Fibroblast of lung (primary cell): Measurements from ENCODE around the gene SCFD2. TPM values are rescaled to one million over a fixed set of nuclear protein-coding genes. Genes with fewer than 3 reads are reported as not detected.

Experiments
- DNase-seq, 2 donors: peaks; one replicate each; pipeline versions ENCODE4 v3.0.0 to v3.0.0-alpha.2; 2010; ENCODE audit warnings: low read depth in 2 of 2
- H2AFZ ChIP-seq: 2 replicates; pipeline ENCODE4 v1.5.1; 2012; ENCODE audit warnings: low read length, control low read depth, inconsistent platforms
- H3K27ac ChIP-seq: 2 replicates; pipeline ENCODE4 v1.5.1; 2011; ENCODE audit warnings: low read length, control low read depth; ENCODE audit not compliant: insufficient read depth
- H3K27me3 ChIP-seq: 2 replicates; pipeline ENCODE4 v1.5.1; 2011; ENCODE audit warnings: mild to moderate bottlenecking, low read length; ENCODE audit not compliant: control insufficient read depth, insufficient read depth
- H3K36me3 ChIP-seq: 2 replicates; pipeline ENCODE4 v1.5.1; 2011; ENCODE audit warnings: low read length; ENCODE audit not compliant: control insufficient read depth, insufficient read depth
- H3K4me1 ChIP-seq: 2 replicates; pipeline ENCODE4 v1.5.1; 2011; ENCODE audit warnings: low read length; ENCODE audit not compliant: control insufficient read depth, insufficient read depth; ENCODE audit errors: extremely low read depth
- H3K4me2 ChIP-seq: 2 replicates; pipeline ENCODE4 v1.5.1; 2011; ENCODE audit warnings: low read length, control low read depth; ENCODE audit not compliant: insufficient read depth; ENCODE audit errors: extremely low read depth
- H3K4me3 ChIP-seq, 4 experiments: fragments of 200-600 bp in 1 of 4; sonication (generic) in 1 of 4; replicated peaks in 1 of 4; 2 replicates each; pipeline ENCODE4 v1.5.1; 2011 to 2016; ENCODE audit warnings: low read length in 4 of 4, low read depth in 3 of 4, mild to moderate bottlenecking in 3 of 4, control low read depth in 2 of 4, inconsistent platforms in 1 of 4, mixed read lengths in 1 of 4; ENCODE audit not compliant: insufficient read depth in 1 of 4; ENCODE audit errors: control extremely low read depth in 1 of 4
- H3K79me2 ChIP-seq: 2 replicates; pipeline ENCODE4 v1.5.1; 2012; ENCODE audit warnings: mild to moderate bottlenecking, low read length, inconsistent platforms; ENCODE audit not compliant: control insufficient read depth, insufficient read depth
- H3K9ac ChIP-seq: 2 replicates; pipeline ENCODE4 v1.5.1; 2011; ENCODE audit warnings: mild to moderate bottlenecking, low read length, control low read depth; ENCODE audit not compliant: insufficient read depth
- H3K9me3 ChIP-seq: 2 replicates; pipeline ENCODE4 v1.5.1; 2012; ENCODE audit warnings: low read depth, low read length; ENCODE audit not compliant: control insufficient read depth, insufficient read depth
- H4K20me1 ChIP-seq: 2 replicates; pipeline ENCODE4 v1.5.1; 2011; ENCODE audit warnings: low read length; ENCODE audit not compliant: control insufficient read depth, insufficient read depth; ENCODE audit errors: extremely low read depth
- CTCF ChIP-seq, 2 donors: IDR thresholded peaks in 1 of 2; conservative IDR thresholded peaks in 1 of 2; 1 replicate in 1 of 2; 2 replicates in 1 of 2; pipeline ENCODE4 v1.5.1; 2011 to 2012; ENCODE audit warnings: low read length in 2 of 2, control low read depth in 1 of 2, inconsistent platforms in 1 of 2, low read depth in 1 of 2, mild to moderate bottlenecking in 1 of 2
- EZH2 ChIP-seq: IDR thresholded peaks from 2 replicates; pipeline ENCODE4 v1.5.1; 2012; ENCODE audit warnings: low read length, control low read depth, mild to moderate bottlenecking; ENCODE audit errors: missing control alignments
- polyA plus RNA-seq, 2 donors: library from polyadenylated mRNA; depleted of rRNA in 1 of 2; stranded (reverse) in 1 of 2; unstranded in 1 of 2; fragments of >200 nt; gene quantifications; 2 replicates each; pipeline ENCODE4 v1.2.1, GENCODE V29; 2011 to 2012; ENCODE audit warnings: missing spikeins in 1 of 2
- total RNA-seq: library from RNA; depleted of rRNA; stranded (reverse); fragments of >200 nt; gene quantifications from 2 replicates; pipeline ENCODE4 v1.2.1, GENCODE V29; 2014

SCFD2 gene
- total and polyA plus RNA-seq, 2 donors (not counting 1 experiment from before 2014, with no cell fraction given), result 16.2 to 23.1 TPM

GRCh38 chr4:53378171-53378482 is 12.3 kb upstream of the SCFD2 start:
- Histone ChIP-seq H3K79me2 (peaks cover 52% of the 10 kb centered on the region), H3K9me3 (no peaks in the 10 kb centered on the region), H3K4me2 (peak overlapping the region; percentile 90), H3K4me1 (no peaks in the 10 kb centered on the region), H3K9ac (peak overlapping the region; percentile 86), H2AFZ (no peak overlapping the region), H3K27me3 (no peaks in the 10 kb centered on the region), H4K20me1 (no peaks in the 10 kb centered on the region), H3K4me3 (peak overlapping the region; percentile 74 to 91 (median 82)), H3K36me3 (peaks cover 2% of the 10 kb centered on the region), H3K27ac (peak overlapping the region; percentile 86)
- no peak for DNase-seq
- TF ChIP-seq EZH2 (no peak), CTCF (conservative IDR thresholded peaks at IDR 0.05 in 1 of 2, IDR thresholded peaks at IDR 0.05 in 1 of 2; ENCODE audit: low read depth in 1 of 2, low read length in 2 of 2) (no peak)

GRCh38 chr4:53377319-53378170 is 11.7 kb upstream of the SCFD2 start, which contains the start of gene FIP1L1:
Gene FIP1L1 (plus strand): TSS chr4:53377641. CDS start chr4:53377839, 198 bp downstream.
- peak; percentile 86 to 91 for DNase-seq
- peak within 1 kb of the TSS; percentile 64 for H2AFZ ChIP-seq
- H4K20me1 ChIP-seq, result no peaks in the 10 kb centered on the region
- H3K4me3 ChIP-seq, result peak within 1 kb of the TSS; percentile 74 to 91 (median 82)
- TF ChIP-seq CTCF (conservative IDR thresholded peaks at IDR 0.05 in 1 of 2, IDR thresholded peaks at IDR 0.05 in 1 of 2; ENCODE audit: low read depth in 1 of 2, low read length in 2 of 2) (no peak), EZH2 (no peak)
- peaks cover 2% of the 10 kb centered on the region for H3K36me3 ChIP-seq
- peak within 1 kb of the TSS; percentile 90 for H3K4me2 ChIP-seq
- H3K4me1 ChIP-seq, result no peaks in the 10 kb centered on the region
- H3K27ac ChIP-seq, result peak within 1 kb of the TSS; percentile 86
- H3K27me3 ChIP-seq, result no peaks in the 10 kb centered on the region
- peak within 1 kb of the TSS; percentile 86 for H3K9ac ChIP-seq
- H3K9me3 ChIP-seq, result no peaks in the 10 kb centered on the region
- peaks cover 49% of the 10 kb centered on the region for H3K79me2 ChIP-seq

- H2AFZ ChIP-seq, result peak overlapping the region; percentile 45
- peaks cover 43% of the 10 kb centered on the region for H3K79me2 ChIP-seq
- no peaks in the 10 kb centered on the region for H4K20me1 ChIP-seq
- TF ChIP-seq EZH2 (no peak), CTCF (conservative IDR thresholded peaks at IDR 0.05 in 1 of 2, IDR thresholded peaks at IDR 0.05 in 1 of 2; ENCODE audit: low read depth in 1 of 2, low read length in 2 of 2) (no peak)
- no peak overlapping the region for H3K27ac ChIP-seq
- H3K4me3 ChIP-seq, result peak overlapping the region; percentile 74 to 91 (median 82)
- no peaks in the 10 kb centered on the region for H3K9me3 ChIP-seq
- H3K36me3 ChIP-seq, result no peaks in the 10 kb centered on the region
- no peaks in the 10 kb centered on the region for H3K27me3 ChIP-seq
- H3K4me1 ChIP-seq, result no peaks in the 10 kb centered on the region
- no peak overlapping the region for H3K9ac ChIP-seq
- DNase-seq, result peak in 1 of 2 donors; percentile 25
- H3K4me2 ChIP-seq, result peak overlapping the region; percentile 73
Observed at GRCh38 chr4:53376900-53377299, 11.0 kb upstream of the SCFD2 start.
